NCI-H345 treated with DMSO at 0.1 percent for 48 hours (cell line): ENCODE measurements around the gene SLC16A8.
"Not testable (repeated sequence)": the region's sequence is repeated elsewhere in the genome, so short reads cannot be mapped to it uniquely, and the experiment has no call there.

ENCODE experiments used
- DNase-seq: peaks from one replicate; lab custom pipeline; 2025; ENCODE audit not compliant: unreplicated experiment; lab: John Stamatoyannopoulos, UW

The SLC16A8 gene

GRCh38 chr22:38049812-38050619, 34.0 kb downstream of the SLC16A8 start:
- DNase-seq = no peak

GRCh38 chr22:38046070-38046748, 37.8 kb downstream of the SLC16A8 start:
- DNase-seq = no peak

GRCh38 chr22:38043151-38044039, 40.6 kb downstream of the SLC16A8 start:
- no peak for DNase-seq

GRCh38 chr22:38042488-38042790, 41.5 kb downstream of the SLC16A8 start:
- no peak for DNase-seq

DNA sequence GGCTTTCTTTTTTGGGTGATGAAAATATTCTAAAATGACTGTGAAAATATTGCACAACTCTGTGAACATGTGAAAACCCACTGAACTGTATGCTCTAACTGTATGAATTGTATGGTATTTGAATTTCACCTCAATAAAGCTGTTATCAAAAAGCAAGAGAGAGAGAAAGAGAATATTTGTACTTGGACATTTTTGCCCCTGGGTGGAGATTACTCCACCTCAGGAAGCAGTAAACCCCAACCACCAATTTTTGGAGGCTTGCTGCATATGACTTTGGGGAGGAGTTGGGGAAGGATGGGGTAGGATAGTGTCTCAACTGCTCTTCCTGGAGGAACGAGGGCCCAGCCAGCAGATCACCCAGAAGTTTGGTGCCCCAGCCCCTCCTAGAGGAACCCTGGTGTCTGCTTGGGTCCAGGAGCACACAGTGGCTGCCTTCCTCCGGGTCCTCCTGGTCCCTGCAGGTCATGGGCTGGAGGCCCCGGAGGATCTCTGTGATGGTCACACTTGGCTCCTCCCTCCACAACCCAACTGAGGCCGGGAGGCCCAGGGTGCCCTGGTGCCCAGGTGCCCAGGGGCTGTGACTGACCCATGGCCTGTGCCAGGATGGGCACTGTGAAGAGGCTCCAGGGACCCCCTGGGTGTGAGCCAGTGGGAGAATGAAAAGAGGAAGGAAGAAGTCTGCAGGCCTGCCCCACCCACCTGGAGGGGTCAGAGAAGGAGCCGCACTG, 42.1 kb downstream of the SLC16A8 start:
- DNase-seq = no peak

DNA sequence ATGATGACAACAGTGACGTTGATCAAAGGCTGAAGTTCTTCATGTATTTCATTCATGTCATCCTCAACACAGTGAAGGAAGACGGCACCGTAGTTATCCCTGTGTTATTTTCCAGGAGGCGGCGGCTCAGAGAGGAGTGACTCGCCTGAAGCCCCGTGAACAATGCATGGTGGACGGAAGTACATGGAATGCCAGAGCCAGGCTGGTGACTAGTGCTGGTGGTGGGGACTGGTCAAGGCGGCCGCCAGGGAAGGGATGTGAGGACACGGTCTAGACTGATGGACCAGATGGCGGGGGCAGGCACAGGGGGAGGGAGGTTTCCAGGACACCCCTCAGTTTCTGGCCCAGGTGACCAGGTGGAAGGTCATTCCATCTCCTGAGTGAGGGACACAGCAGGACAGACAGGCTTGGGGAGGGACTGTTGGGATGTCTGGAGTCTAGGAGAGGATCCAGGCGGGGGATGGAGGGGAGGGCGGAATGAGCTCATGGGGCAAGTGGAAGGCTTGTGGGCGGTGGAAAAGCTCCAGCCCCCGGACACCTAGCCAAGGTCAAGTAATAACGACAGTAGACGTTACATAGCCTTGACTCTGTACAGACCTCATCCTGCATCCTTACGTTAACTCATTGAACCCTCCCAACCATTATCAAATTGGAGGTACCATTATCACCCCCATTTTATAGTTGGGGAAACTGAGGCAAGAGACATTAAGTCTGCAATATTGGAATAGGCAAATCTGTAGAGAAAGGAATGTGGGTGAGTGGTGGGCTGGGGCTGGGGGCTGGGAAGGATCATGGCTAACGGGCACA, 42.8 kb downstream of the SLC16A8 start:
- no peak for DNase-seq

DNA sequence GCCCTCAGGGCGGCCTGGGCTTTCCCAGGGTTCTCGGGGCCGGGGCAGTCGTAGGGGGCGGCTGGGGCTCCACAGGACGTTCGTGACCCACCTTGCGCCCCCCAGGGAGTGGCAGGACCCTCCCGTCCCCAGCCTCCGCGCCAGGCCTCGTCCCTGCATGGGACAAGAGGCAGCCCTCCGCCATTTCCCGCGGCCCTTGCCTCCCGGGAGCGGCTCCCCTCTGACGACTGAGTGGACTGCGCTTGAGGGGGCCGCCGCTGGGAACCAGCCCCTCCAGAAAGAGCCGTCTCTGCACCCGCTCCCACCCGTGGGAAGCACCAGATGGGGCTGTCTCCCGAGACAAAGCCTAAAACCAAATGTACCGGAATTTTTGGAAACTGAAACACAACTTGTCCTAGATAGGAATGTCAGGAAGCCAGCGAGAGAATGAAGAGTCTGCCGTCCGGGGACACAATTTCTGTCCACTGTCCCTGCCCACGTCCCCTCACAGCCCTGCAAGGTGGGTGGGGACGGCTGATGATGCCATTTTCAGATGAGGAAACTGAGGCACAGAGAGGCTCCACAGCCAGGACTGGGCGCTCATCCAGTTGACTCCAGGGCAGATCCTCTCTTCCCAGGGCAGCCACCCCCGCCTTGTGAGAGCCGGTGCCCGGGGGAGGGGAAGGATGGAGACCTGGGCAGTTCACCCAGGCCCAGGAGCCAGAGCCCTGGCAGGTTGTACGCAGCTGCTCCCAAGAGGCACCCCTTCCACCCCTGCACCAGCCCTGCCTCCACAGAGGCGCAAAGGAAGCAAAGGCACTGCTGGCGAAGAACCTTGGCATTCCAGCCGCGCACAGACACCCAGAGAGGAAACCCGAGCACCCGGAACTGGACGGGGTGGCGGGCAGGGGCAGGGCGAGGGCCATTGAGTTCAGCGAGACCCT, 44.8 kb downstream of the SLC16A8 start:
- DNase-seq = no peak

DNA sequence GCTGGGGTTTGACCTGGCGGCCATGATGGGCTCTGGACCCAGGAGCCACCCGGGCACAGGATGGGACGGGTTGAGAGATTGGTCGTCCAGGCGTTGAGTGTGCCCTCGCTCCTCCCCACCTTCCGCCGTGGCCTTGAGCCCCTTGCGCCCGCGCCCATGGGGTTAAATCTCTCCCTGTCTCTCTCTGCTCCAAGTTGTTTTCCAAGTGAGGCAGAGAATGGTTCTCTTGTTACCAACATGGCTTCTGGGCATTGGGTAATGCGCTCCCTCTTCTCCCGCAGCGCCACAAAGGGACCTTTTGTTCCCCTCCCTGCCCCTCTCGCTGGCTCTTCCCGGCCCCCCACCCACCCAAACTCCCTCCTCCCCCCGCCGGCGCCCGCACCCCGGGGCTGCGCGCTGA, 45.6 kb downstream of the SLC16A8 start:
- DNase-seq = no peak

DNA sequence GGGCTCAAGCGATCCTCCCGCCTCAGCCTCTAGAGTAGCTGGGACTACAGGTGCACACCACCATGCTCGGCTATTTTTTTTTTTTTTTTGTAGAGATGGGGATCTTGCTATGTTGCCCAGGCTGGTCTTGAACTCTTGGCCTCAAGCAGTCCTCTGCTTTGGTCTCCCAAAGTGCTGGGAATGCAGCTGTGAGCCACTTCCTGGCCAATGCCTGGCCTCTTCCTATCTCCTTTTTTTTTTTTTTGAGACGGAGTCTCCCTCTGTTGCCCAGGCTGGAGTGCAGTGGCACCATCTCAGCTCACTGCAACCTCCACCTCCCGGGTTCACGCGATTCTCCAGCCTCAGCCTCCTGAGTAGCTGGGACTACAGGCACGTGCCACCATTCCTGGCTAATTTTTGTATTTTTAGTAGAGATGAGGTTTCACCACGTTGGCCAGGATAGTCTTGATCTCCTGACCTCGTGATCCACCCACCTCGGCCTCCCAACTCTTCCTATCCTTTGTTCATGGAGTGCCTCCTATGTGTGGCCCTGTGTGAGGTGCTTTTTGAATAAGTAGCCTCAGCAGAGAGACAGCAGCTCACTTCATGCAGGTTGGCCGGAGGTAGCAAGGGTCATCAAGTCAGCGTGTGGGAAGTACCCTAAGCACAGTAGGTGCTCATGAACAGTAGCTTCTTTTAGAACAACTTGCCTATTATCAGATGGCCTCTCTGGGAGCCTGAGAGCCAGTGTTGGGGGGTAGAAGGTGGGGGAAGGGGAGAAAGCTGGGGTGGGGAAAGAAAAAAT, 46.4 kb downstream of the SLC16A8 start:
- not testable (repeated sequence) for DNase-seq

DNA sequence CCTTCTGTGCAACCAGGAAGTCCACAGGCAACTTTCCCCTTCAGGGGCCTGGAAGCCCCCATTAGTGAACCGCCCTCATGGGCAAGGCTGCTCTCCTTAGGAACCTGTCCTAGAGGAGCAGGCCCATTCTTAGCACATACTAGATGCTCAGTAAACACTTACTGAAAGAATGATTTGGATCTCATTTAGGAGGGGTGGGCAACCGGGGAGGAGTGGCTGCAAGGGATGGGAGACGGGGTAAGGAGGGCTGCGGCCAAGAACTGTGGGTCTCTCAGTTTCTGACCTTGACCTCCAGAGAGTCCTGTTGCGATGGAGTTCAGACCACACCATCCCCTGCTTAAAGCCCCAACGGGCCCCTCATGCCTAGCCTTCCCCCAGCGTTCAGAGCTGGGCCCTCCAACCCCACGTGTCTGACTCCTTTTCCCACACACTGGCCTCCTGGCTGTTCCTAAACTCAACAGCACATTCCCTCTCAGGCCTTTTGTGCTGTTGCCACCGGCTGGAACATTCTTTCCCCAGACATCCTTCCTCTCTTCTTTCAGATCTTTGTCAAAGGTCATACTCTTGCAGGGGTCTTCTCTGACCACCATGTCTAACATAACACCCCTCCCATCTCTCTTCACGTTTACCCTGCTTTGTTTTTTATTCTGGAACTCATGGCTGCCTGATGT, 47.5 kb downstream of the SLC16A8 start:
- DNase-seq = no peak

- DNase-seq = no peak
These were observed 48.5 kb downstream of the SLC16A8 start for GRCh38 chr22:38035530-38035885.

GRCh38 chr22:38034884-38035529, 49.0 kb downstream of the SLC16A8 start:
- DNase-seq = no peak

DNA sequence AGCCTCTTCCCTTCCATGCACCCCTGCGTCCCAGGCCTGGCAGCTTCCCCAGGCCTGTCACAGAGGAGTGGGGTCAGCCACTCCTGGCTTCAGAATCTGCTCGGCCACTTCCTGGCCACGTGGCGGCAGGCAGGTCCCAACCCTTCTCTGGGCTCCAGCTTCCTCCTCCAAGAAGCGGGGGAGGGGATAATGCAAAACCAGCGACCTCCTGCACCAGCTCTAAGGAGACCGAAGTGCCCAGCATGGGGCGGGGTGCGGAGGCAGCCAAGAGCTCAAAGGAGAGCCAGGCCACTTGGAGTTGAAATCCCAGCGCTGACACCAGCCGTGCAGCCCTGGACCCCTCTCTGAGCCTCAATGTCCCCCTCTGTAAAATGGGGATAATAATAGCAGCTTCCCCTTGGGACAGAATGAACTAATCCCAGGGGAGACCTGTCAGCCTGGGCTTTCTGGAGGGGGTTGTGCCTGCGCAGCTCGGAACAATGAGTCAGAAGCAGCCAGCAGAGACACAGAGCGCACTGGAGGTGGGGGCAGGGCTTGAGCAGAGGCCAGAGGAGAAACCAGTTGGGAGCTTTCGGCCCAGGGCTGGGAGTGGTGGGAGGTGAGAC, 49.6 kb downstream of the SLC16A8 start:
- DNase-seq = no peak

DNA sequence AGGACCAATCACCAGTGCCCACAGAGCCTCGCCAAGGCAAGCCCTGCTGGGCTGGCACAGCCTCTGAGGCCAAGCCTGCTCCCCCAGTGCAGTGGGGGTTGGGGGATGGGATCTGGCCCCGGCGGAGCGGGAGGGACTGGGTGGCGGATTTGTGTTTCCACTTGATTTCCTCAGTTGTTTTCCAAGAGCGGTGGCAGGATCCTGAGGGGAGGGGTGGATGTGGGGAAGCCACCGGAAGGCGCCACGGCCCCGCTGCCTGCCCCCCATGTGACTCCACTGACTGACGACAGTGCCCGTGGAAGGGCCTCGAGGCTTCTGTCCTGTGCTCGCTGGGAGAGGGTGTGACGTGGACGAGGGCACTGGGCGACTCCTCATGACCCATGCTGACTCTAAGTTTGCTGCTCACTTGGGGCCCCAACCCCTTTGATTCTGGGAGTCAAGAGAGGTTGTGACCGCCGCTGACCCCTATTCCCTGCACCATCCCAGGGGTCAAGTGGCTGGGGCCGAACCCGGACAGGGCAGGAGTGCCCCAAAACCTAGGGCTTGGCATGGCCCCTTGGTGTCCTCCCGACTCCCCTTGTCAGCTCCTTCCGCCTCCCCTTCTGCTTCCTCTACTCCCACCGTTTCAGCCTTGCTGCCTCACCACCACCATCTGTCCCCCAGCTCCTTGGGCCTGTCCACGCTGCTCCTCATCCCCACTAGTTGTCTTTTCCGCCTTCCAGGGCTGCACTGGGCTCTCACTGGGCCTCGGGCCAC, 50.3 kb downstream of the SLC16A8 start:
- DNase-seq = no peak

DNA sequence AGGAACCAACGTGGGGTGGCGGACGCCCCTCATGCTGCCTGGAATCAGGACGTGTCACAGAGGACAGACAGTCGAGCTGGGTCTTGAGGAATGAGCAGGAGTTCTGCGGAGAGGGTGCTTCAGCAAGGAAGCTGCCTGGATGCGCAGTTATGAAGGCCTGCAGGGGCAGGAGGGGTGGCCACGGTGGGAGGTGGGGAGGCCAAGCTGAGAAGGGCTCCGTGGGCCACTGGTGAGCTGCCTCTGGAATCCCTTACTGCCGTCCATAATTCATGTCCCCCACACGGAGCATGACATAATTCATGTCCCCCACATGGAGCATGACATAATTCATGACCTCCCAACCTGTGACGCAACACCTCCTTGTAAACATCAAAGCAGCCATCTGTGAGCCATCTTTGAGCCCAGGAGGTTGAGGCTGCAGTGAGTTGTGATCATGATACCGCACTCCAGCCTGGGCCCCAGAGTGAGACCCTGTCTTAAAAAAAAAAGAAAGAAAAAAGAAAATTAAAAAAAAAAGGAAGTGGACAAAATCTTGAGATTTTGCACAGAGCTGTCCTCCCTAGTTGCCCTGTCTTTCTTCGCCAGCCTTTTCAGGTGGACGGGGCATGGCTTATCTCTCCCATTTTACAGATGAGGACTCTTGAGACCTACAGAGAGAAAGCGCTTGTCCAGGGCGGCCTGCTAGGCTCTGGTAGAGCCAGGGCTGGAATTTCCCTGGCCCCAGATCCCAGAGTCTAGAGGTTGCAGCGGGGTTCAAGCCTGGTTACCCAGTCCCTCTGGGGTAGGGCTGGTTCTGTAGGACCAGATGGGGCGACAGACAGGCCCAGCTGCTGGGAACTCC, 51.1 kb downstream of the SLC16A8 start:
- no peak for DNase-seq
